GM18867 (cell line): ENCODE data around the gene PTGES3L.
"Not testable (repeated sequence)": the region's sequence is repeated elsewhere in the genome, so short reads cannot be mapped to it uniquely, and the experiment has no call there.

ENCODE experiments used
- ATAC-seq: cut with Tn5 transposase; IDR thresholded peaks from one replicate; pipeline ENCODE4 v1.9.1; 2021; ENCODE audit warnings: mild to moderate bottlenecking, moderate library complexity; ENCODE audit not compliant: unreplicated experiment

PTGES3L gene

DNA sequence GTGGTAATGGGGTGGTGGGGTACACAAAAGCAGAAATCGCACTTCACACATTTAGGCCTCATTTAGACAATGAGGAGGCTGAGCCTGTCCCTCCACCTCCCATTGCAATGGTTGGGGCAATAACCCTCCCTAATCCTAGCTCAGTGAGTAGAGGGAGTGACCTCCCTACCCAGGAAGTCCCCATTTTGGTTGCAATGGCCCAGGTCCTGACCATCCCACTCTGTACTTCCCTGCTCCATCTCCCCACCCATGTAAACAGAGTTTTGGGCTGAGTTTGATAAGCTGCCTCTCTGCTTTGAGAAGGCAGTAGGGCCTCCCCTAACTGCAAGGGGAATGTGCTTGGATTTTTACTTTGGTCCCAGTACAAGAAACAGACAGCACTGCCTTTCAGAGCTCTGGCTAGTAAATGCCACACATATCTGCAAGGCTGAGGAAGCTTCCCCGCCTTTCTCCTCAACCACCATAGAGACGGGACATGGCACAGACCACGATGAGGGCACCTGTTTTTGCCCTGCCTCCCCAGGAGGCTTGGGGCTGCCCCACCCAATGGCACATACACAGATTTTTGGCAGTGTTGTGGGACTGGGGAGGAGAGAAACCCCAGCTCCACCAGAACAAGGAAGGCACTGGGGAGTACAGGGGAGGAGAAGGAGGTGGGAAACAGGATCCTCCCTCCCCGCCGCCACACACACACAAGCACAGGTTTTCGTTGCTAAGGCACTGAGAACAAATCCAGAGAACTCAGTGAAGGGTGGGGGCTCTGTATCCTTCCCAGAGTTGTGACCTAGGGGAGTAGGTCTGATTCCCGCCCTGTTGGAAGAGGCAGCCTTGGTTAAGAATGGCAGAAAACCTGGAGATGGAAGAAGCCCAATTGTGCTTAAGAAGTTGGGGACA, 35.0 kb upstream of the PTGES3L start:
- no peak for ATAC-seq

DNA sequence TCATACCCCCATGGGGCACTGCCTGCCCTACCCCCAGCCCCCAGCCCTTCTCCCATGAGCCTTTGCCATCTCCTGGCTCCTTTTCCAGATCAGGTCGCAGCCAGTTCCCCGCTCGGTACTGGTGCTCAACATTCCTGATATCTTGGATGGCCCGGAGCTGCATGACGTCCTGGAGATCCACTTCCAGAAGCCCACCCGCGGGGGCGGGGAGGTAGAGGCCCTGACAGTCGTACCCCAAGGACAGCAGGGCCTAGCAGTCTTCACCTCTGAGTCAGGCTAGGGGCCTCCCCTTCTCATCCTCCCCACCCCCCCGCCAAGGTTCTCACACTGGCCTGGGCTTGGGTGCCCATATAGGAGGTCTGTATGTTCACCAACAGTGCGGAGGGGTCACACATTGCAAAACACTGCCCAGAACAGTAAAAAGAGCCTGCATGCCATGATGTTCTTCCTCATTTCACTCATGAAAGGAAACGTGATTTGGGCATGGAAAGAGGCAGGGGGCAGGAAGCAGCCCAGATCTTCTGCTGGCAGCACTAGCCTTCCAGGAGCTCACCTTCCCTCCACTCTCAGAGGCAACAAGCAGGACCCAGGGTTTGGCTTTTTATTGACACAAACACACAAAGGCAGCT, 34.3 kb upstream of the PTGES3L start:
- ATAC-seq: no peak

- no peak for ATAC-seq
Measured at GRCh38 chr17:43013296-43013695, 33.4 kb upstream of the PTGES3L start.

GRCh38 chr17:43011728-43012472, 32.0 kb upstream of the PTGES3L start:
- no peak for ATAC-seq

DNA sequence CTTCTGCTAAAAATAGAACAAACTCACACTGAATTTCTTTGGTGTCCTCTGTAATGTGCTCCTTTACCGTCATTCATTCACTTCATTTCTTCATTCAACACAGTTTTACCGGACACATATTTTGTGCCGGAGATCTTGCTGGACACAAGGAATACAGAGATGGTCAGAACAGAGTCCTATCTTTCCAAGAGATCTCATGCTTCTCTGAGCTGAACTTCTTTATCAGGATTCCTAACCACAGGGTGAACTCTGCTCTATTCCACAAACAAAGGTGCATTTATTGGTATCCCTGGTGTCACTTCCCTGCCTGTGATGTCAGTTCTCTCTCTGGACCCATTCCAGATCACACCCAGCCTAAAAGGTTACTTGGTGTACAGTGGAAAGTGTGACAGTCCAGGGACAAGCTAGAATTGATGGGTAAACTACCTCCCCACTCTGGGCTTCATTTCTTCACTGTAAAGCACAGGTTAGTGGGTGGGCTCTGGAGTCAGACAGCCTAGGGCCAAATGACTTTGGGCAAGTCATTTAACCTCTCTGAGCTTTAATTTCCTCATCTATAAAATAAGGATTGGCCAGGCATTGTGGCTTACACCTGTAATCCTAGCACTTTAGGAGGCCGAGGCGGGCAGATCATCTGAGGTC, 30.9 kb upstream of the PTGES3L start:
- ATAC-seq: no peak

GRCh38 chr17:43006639-43007551, 27.0 kb upstream of the PTGES3L start, which contains the start of gene IFI35:
TSS of gene IFI35 (plus strand) at chr17:43006784. CDS start at chr17:43006948, 164 bp downstream.
- peak; percentile 78 for ATAC-seq

GRCh38 chr17:43003542-43004172, 23.8 kb upstream of the PTGES3L start:
- ATAC-seq: no peak

- ATAC-seq: not testable (repeated sequence)
Measured at GRCh38 chr17:43000894-43001293, 21.0 kb upstream of the PTGES3L start.

DNA sequence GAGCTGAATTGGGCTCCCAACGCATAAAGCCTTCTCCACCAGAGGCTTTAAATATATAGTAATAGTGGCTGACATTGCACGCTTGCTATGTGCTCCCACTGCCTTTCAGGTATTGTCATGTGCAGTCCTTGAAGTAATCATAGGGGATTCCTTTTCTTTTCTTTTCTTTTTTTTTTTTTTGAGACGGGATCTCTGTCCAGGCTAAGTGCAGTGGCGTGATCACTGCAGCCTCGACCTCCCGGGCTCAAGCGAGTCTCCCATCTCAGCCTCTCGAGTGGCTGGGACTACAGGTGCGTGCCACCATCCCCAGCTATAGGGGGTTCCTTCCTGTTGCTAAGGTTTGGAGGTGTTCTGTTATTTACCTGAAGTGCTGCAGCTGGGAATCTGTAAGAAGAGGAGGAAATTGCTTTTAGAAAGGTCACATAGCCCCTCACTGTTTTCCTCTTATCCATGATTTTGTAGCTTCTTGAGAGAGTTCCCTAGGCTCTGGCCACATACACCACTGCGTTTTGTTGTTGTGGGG, 19.2 kb upstream of the PTGES3L start:
- no peak for ATAC-seq

- ATAC-seq: peak; percentile 93
Measured at GRCh38 chr17:42997984-42998938, 18.4 kb upstream of the PTGES3L start, which contains the start of gene RPL27. TSS of gene RPL27 (plus strand) at chr17:42998419. CDS start at chr17:42998751, 332 bp downstream.

GRCh38 chr17:42997390-42997983, 17.6 kb upstream of the PTGES3L start:
- no peak for ATAC-seq

GRCh38 chr17:42993913-42994312, 14.0 kb upstream of the PTGES3L start:
- not testable (repeated sequence) for ATAC-seq

- ATAC-seq: no peak
Measured at GRCh38 chr17:42992872-42993271, 13.0 kb upstream of the PTGES3L start.

DNA sequence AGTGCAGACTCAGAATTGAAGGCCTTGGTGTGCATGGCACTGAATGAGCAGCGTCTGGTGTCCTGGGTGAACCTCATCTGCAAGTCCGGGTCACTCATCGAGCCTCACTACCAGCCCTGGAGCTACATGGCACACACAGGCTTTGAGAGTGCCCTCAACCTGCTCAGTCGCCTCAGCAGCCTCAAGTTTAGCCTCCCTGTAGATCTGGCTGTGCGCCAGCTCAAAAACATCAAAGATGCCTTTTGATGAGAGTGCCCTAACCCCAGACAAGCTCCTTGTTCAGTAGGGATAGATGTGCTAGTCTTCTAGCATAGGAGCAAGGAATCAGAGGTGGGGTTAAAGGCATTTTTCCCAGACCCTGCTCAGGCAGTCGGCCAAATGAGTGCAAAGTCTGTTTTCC, 11.6 kb upstream of the PTGES3L start:
- no peak for ATAC-seq

GRCh38 chr17:42989726-42990652, 10.1 kb upstream of the PTGES3L start:
- ATAC-seq: no peak

DNA sequence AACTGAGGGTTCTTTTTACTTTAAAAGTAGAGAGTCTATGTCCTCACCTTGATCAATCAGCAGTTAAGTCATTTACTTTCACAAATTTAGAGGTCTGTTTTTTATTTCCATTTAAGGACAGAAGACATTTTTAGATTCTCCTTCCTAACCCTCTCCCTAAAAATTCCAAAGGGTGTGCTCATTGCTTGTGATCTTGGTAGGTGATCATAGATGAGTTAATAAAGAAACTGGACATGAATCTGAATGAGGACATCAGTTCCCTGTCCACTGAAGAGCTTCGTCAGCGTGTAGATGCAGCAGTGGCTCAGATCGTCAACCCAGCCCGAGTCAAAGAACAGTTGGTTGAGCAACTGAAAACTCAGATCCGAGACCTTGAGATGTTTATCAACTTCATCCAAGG, 9.3 kb upstream of the PTGES3L start:
- ATAC-seq: no peak
